ENCODE data around the gene MAMSTR. TPM values are rescaled to one million over a fixed set of nuclear protein-coding genes. Genes with fewer than 3 reads are reported as not detected.

Gene MAMSTR
- total and polyA plus RNA-seq, 9 of the 15 experiments (the other 6 are each of a cell fraction or from before 2014, with no cell fraction given), result 0.08 to 1.00 (median 0.40) TPM; not detected in 1

- TF ChIP-seq ZBTB2 (IDR thresholded peaks at IDR 0.05) (no peak), HLTF (IDR thresholded peaks at IDR 0.05) (no peak), MIER1 (IDR thresholded peaks at IDR 0.05; ENCODE audit: low read depth) (no peak), DIDO1 (tag; IDR thresholded peaks at IDR 0.05; ENCODE audit: low read depth) (no peak), FOXJ2 (tag; IDR thresholded peaks at IDR 0.05) (peak; percentile 56; the same call in 1 of the 2 replicates), SIN3A (IDR thresholded peaks at IDR 0.05; ENCODE audit: borderline replicate concordance in 2 of 2, control insufficient read depth in 1 of 2, low read depth in 2 of 2, low read length in 2 of 2) (no peak), HINFP (tag; conservative IDR thresholded peaks at IDR 0.05; ENCODE audit: low read depth) (no peak; the same call in 1 of the 2 replicates), PKNOX1 (IDR thresholded peaks at IDR 0.05) (peak; percentile 77), ZNF699 (CRISPR knock-in tag; IDR thresholded peaks at IDR 0.05; ENCODE audit: insufficient replicate concordance) (no peak), ETV5 (CRISPR knock-in tag; IDR thresholded peaks at IDR 0.05; ENCODE audit: low read depth) (no peak), ARID3A (IDR thresholded peaks at IDR 0.05; ENCODE audit: borderline replicate concordance, low read depth, low read length) (no peak), AFF1 (IDR thresholded peaks at IDR 0.05; ENCODE audit: low read depth in 1 of 2, partially characterized antibody in 2 of 2) (peak; percentile 71 to 99), L3MBTL2 (IDR thresholded peaks at IDR 0.05) (peak; percentile 72)
These were observed 27.4 kb upstream of the MAMSTR start, which contains the start of gene IZUMO1 (continued) for GRCh38 chr19:48746738-48747575.

Measured in K562 (cell line).